SH-SY5Y (cell line): ENCODE data around the gene MYOCD.

ENCODE experiments used
- GATA2 ChIP-seq: IDR thresholded peaks from 2 replicates; pipeline ENCODE4 v1.6.1; 2011; ENCODE audit warnings: mild to moderate bottlenecking, low read depth, low read length
- GATA3 ChIP-seq: IDR thresholded peaks from 2 replicates; pipeline ENCODE4 v1.6.1; 2011; ENCODE audit warnings: low read depth, mild to moderate bottlenecking, low read length, moderate library complexity

The MYOCD gene

GRCh38 chr17:12736526-12736925, 70.8 kb downstream of the MYOCD start:
- no peak for TF ChIP-seq GATA3
- TF ChIP-seq GATA2: no peak

- TF ChIP-seq GATA3 (no peak), GATA2 (no peak)
These were observed 72.2 kb downstream of the MYOCD start for GRCh38 chr17:12737740-12738469.

GRCh38 chr17:12738624-12739023, 72.9 kb downstream of the MYOCD start:
- TF ChIP-seq GATA3 (no peak), GATA2 (no peak)

GRCh38 chr17:12739500-12739899, 73.8 kb downstream of the MYOCD start:
- TF ChIP-seq GATA2 (no peak), GATA3 (no peak)

GRCh38 chr17:12743046-12743445, 77.4 kb downstream of the MYOCD start:
- TF ChIP-seq GATA3: no peak
- no peak for TF ChIP-seq GATA2

- TF ChIP-seq GATA3 (no peak), GATA2 (no peak)
These were observed 78.6 kb downstream of the MYOCD start for GRCh38 chr17:12744298-12744697.

- TF ChIP-seq GATA2: no peak
- no peak for TF ChIP-seq GATA3
These were observed 79.1 kb downstream of the MYOCD start for GRCh38 chr17:12744786-12745185.

- TF ChIP-seq GATA2: no peak
- no peak for TF ChIP-seq GATA3
These were observed 79.8 kb downstream of the MYOCD start for GRCh38 chr17:12745486-12745885.

GRCh38 chr17:12756786-12757185, 91.1 kb downstream of the MYOCD start:
- no peak for TF ChIP-seq GATA3
- TF ChIP-seq GATA2: no peak

GRCh38 chr17:12759090-12759489, 93.4 kb downstream of the MYOCD start:
- TF ChIP-seq GATA3 (no peak), GATA2 (no peak)

GRCh38 chr17:12765548-12765947, 99.9 kb downstream of the MYOCD start:
- no peak for TF ChIP-seq GATA3
- no peak for TF ChIP-seq GATA2

GRCh38 chr17:12768255-12768654, 102.6 kb downstream of the MYOCD start:
- TF ChIP-seq GATA3 (no peak), GATA2 (no peak)

GRCh38 chr17:12769981-12770380, 104.3 kb downstream of the MYOCD start:
- TF ChIP-seq GATA3 (no peak), GATA2 (no peak)

- no peak for TF ChIP-seq GATA2
- TF ChIP-seq GATA3: no peak
These were observed 107.5 kb downstream of the MYOCD start for GRCh38 chr17:12773153-12773552.

- TF ChIP-seq GATA2: no peak
- no peak for TF ChIP-seq GATA3
These were observed 123.4 kb downstream of the MYOCD start for GRCh38 chr17:12789075-12789480.
